Ishikawa (cell line): Measurements from ENCODE around the gene USP37.
A peak's percentile ranks its signal among the peaks of the same experiment; 100 is the strongest.

ENCODE experiments used
- CEBPB ChIP-seq: IDR thresholded peaks from 2 replicates; pipeline ENCODE4 v1.6.1; 2012
- CREB1 ChIP-seq: IDR thresholded peaks from 2 replicates; pipeline ENCODE4 v1.6.1; 2012; ENCODE audit warnings: low read depth
- EGR1 ChIP-seq: IDR thresholded peaks from 2 replicates; pipeline ENCODE4 v1.6.1; 2012
- EP300 ChIP-seq: IDR thresholded peaks from 2 replicates; pipeline ENCODE4 v1.6.1; 2012; ENCODE audit warnings: borderline replicate concordance
- FOXM1 ChIP-seq: IDR thresholded peaks from 2 replicates; pipeline ENCODE4 v1.6.1; 2012; ENCODE audit warnings: low read depth, borderline replicate concordance
- MAX ChIP-seq: IDR thresholded peaks from 2 replicates; pipeline ENCODE4 v1.6.1; 2012
- NFIC ChIP-seq: IDR thresholded peaks from 2 replicates; pipeline ENCODE4 v1.6.1; 2012
- RAD21 ChIP-seq: IDR thresholded peaks from 2 replicates; pipeline ENCODE4 v1.6.1; 2012; ENCODE audit warnings: low read depth
- REST ChIP-seq: IDR thresholded peaks from 2 replicates; pipeline ENCODE4 v1.6.1; 2012; ENCODE audit warnings: low read depth, mild to moderate bottlenecking
- TAF1 ChIP-seq: IDR thresholded peaks from 2 replicates; pipeline ENCODE4 v1.6.1; 2012; ENCODE audit warnings: low read depth, mild to moderate bottlenecking
- TCF12 ChIP-seq: IDR thresholded peaks from 2 replicates; pipeline ENCODE4 v1.6.1; 2012; ENCODE audit warnings: low read depth
- TEAD4 ChIP-seq: IDR thresholded peaks from 2 replicates; pipeline ENCODE4 v1.6.1; 2012
- USF1 ChIP-seq: IDR thresholded peaks from 2 replicates; pipeline ENCODE4 v1.6.1; 2012
- YY1 ChIP-seq: IDR thresholded peaks from 2 replicates; pipeline ENCODE4 v1.6.1; 2012; ENCODE audit warnings: low read depth
- ZBTB7A ChIP-seq: IDR thresholded peaks from 2 replicates; pipeline ENCODE4 v1.6.1; 2012; ENCODE audit warnings: low read depth

Gene USP37

GRCh38 chr2:218405746-218406208 lies 162.4 kb downstream of the USP37 start:
- TF ChIP-seq ZBTB7A: 0 out of 2 replicates have a peak, but pooled peaks have one; percentile 26
- TF ChIP-seq YY1: no peak
- TF ChIP-seq TEAD4: no peak
- no peak for TF ChIP-seq REST

- no peak for TF ChIP-seq REST
- TF ChIP-seq RAD21: no peak
- no peak for TF ChIP-seq TAF1
- no peak for TF ChIP-seq TEAD4
- TF ChIP-seq EP300: no peak
- no peak for TF ChIP-seq MAX
- TF ChIP-seq CREB1: no peak
- TF ChIP-seq TCF12: no peak
- TF ChIP-seq YY1: no peak
- no peak for TF ChIP-seq CEBPB
- no peak for TF ChIP-seq FOXM1
- no peak for TF ChIP-seq EGR1
- no peak for TF ChIP-seq ZBTB7A
- no peak for TF ChIP-seq USF1
- no peak for TF ChIP-seq NFIC
Measured at GRCh38 chr2:218405086-218405745, 162.9 kb downstream of the USP37 start.

- TF ChIP-seq CREB1: no peak
- TF ChIP-seq CEBPB: no peak
- no peak for TF ChIP-seq YY1
- TF ChIP-seq TAF1: no peak
- no peak for TF ChIP-seq RAD21
- no peak for TF ChIP-seq EGR1
- TF ChIP-seq MAX: no peak
- TF ChIP-seq REST: no peak
- TF ChIP-seq ZBTB7A: no peak
- no peak for TF ChIP-seq EP300
- no peak for TF ChIP-seq TEAD4
- no peak for TF ChIP-seq NFIC
- TF ChIP-seq TCF12: no peak
- no peak for TF ChIP-seq USF1
- no peak for TF ChIP-seq FOXM1
Measured at GRCh38 chr2:218404351-218405085, 163.6 kb downstream of the USP37 start.

- TF ChIP-seq CREB1 (no peak), YY1 (no peak), REST (no peak), MAX (no peak), RAD21 (no peak), EGR1 (no peak), TEAD4 (no peak), EP300 (no peak), USF1 (no peak), FOXM1 (no peak), NFIC (no peak), TAF1 (no peak), CEBPB (no peak), TCF12 (no peak), ZBTB7A (no peak)
Measured at GRCh38 chr2:218403810-218404209, 164.3 kb downstream of the USP37 start.
